GM08714 (cell line): ENCODE results near the gene FAM219B.
A peak's percentile ranks its signal among the peaks of the same experiment; 100 is the strongest.
"Not testable (repeated sequence)": the region's sequence is repeated elsewhere in the genome, so short reads cannot be mapped to it uniquely, and the experiment has no call there.

Experiments used
- H3K4me3 ChIP-seq: fragments of 200-500 bp; sonication (Bioruptor generic); 2 replicates; pipeline ENCODE4 v1.5.1; 2014; ENCODE audit warnings: mild to moderate bottlenecking, low read length, inconsistent platforms
- ZNF274 ChIP-seq: IDR thresholded peaks from 2 replicates; pipeline ENCODE4 v1.6.1; 2012; ENCODE audit warnings: mild to moderate bottlenecking, low read depth, low read length

FAM219B gene

GRCh38 chr15:74917676-74918075, 11.0 kb upstream of the FAM219B start:
- H3K4me3 ChIP-seq = no peak overlapping the region
- no peak for TF ChIP-seq ZNF274

- not testable (repeated sequence) for H3K4me3 ChIP-seq
Measured at GRCh38 chr15:74913799-74914198, 7.1 kb upstream of the FAM219B start.

GRCh38 chr15:74913041-74913440, 6.4 kb upstream of the FAM219B start:
- H3K4me3 ChIP-seq = no peak overlapping the region
- no peak for TF ChIP-seq ZNF274

- TF ChIP-seq ZNF274 = no peak
Measured at GRCh38 chr15:74908635-74909034, 2.0 kb upstream of the FAM219B start.

GRCh38 chr15:74907163-74907870, 666 bp upstream of the FAM219B start:
- no peak for TF ChIP-seq ZNF274
- H3K4me3 ChIP-seq = peak overlapping the region; percentile 72

More at GRCh38 chr15:74908635-74909034, 2.0 kb upstream of the FAM219B start:
- H3K4me3 ChIP-seq = no peak overlapping the region

- no peak for TF ChIP-seq ZNF274
- peak overlapping the region; percentile 72 for H3K4me3 ChIP-seq
Measured at GRCh38 chr15:74906067-74906449, 593 bp downstream of the FAM219B start.

- TF ChIP-seq ZNF274 = no peak
- H3K4me3 ChIP-seq = no peak overlapping the region
Measured at GRCh38 chr15:74904190-74904805, 2.4 kb downstream of the FAM219B start.

- H3K4me3 ChIP-seq = no peak overlapping the region
- TF ChIP-seq ZNF274 = no peak
Measured at GRCh38 chr15:74903676-74904075, 3.0 kb downstream of the FAM219B start.

GRCh38 chr15:74902295-74903075, 4.2 kb downstream of the FAM219B start:
- TF ChIP-seq ZNF274 = no peak
- H3K4me3 ChIP-seq = no peak overlapping the region

GRCh38 chr15:74901612-74902063, 5.0 kb downstream of the FAM219B start:
- H3K4me3 ChIP-seq = no peak overlapping the region
- TF ChIP-seq ZNF274 = no peak

- TF ChIP-seq ZNF274 = no peak
- H3K4me3 ChIP-seq = no peak overlapping the region
Measured at GRCh38 chr15:74897300-74897701, 9.3 kb downstream of the FAM219B start.

- no peak overlapping the region for H3K4me3 ChIP-seq
- TF ChIP-seq ZNF274 = no peak
Measured at GRCh38 chr15:74896316-74896715, 10.3 kb downstream of the FAM219B start.

- no peak overlapping the region for H3K4me3 ChIP-seq
- TF ChIP-seq ZNF274 = no peak
Measured at GRCh38 chr15:74895830-74896229, 10.8 kb downstream of the FAM219B start.

GRCh38 chr15:74894383-74894782, 12.3 kb downstream of the FAM219B start:
- H3K4me3 ChIP-seq = not testable (repeated sequence)

- no peak for TF ChIP-seq ZNF274
- no peak overlapping the region for H3K4me3 ChIP-seq
Measured at GRCh38 chr15:74893627-74894026, 13.0 kb downstream of the FAM219B start.

- no peak for TF ChIP-seq ZNF274
- no peak overlapping the region for H3K4me3 ChIP-seq
Measured at GRCh38 chr15:74892931-74893330, 13.7 kb downstream of the FAM219B start.
